ENCODE results near the gene HOXA4. TPM values are rescaled to one million over a fixed set of nuclear protein-coding genes. Genes with fewer than 3 reads are reported as not detected.

The HOXA4 gene
- total and polyA plus RNA-seq, 9 donors, result 3.2 to 26.2 (median 22.6) TPM

- Histone ChIP-seq H3K9me3 (replicated peaks; ENCODE audit: control insufficient read depth, low read depth, low read length) (no peaks in the 10 kb centered on the region), H3K36me3 (ENCODE audit: control insufficient read depth, insufficient read depth, low read length) (peaks cover 15% of the 10 kb centered on the region), H3K4me1 (ENCODE audit: control insufficient read depth, insufficient read depth, low read length) (peaks cover 66% of the 10 kb centered on the region), H3K27me3 (ENCODE audit: control insufficient read depth, insufficient read depth, low read length) (peaks cover 78% of the 10 kb centered on the region), H3K4me3 (ENCODE audit: low read length) (peak overlapping the region; percentile 72), H3K27ac (ENCODE audit: low read length) (peak overlapping the region; percentile 98)
- no peak for DNase-seq
- WGBS (ENCODE audit: insufficient coverage), result no CpG with 5 or more reads among the region's 11 CpGs
These were observed 40.1 kb upstream of the HOXA4 start for GRCh38 chr7:27170426-27171324.

GRCh38 chr7:27169658-27170425 is 39.3 kb upstream of the HOXA4 start:
- H3K4me3 ChIP-seq (ENCODE audit: low read length), result peak overlapping the region; percentile 72
- H3K4me1 ChIP-seq (ENCODE audit: control insufficient read depth, insufficient read depth, low read length), result peaks cover 60% of the 10 kb centered on the region
- peak; percentile 71 for DNase-seq
- peaks cover 15% of the 10 kb centered on the region for H3K36me3 ChIP-seq (ENCODE audit: control insufficient read depth, insufficient read depth, low read length)
- under 1% methylated on average over 24 of the region's 46 CpGs for WGBS (ENCODE audit: insufficient coverage)
- peak overlapping the region; percentile 98 for H3K27ac ChIP-seq (ENCODE audit: low read length)
- H3K27me3 ChIP-seq (ENCODE audit: control insufficient read depth, insufficient read depth, low read length), result peaks cover 73% of the 10 kb centered on the region
- H3K9me3 ChIP-seq (replicated peaks; ENCODE audit: control insufficient read depth, low read depth, low read length), result no peaks in the 10 kb centered on the region

GRCh38 chr7:27168265-27168947 is 37.8 kb upstream of the HOXA4 start:
- DNase-seq, result peak; percentile 91
- peak overlapping the region; percentile 72 for H3K4me3 ChIP-seq (ENCODE audit: low read length)
- peaks cover 15% of the 10 kb centered on the region for H3K36me3 ChIP-seq (ENCODE audit: control insufficient read depth, insufficient read depth, low read length)
- WGBS (ENCODE audit: insufficient coverage), result 3% methylated on average over 20 of the region's 25 CpGs
- peaks cover 75% of the 10 kb centered on the region for H3K27me3 ChIP-seq (ENCODE audit: control insufficient read depth, insufficient read depth, low read length)
- H3K9me3 ChIP-seq (replicated peaks; ENCODE audit: control insufficient read depth, low read depth, low read length), result no peaks in the 10 kb centered on the region
- H3K27ac ChIP-seq (ENCODE audit: low read length), result peak overlapping the region; percentile 98
- H3K4me1 ChIP-seq (ENCODE audit: control insufficient read depth, insufficient read depth, low read length), result peaks cover 59% of the 10 kb centered on the region

DNA sequence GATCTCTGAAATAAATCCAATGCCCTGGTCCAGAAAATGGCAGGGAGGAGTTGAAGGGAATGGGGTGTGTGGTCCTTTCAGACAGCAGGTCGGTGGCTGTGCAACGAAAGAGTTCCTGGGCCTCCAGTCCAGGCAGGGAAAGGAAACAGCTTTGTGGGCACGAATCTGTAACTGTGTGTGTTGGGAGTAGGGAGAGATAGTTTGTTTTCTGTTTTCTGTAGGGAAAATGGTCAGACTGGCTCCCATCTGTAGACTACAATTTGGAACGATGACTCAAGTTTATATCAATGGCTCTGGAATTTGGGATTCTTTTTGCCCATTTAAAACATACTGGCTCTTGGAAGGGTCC is 37.3 kb upstream of the HOXA4 start:
- Histone ChIP-seq H3K36me3 (ENCODE audit: control insufficient read depth, insufficient read depth, low read length) (peaks cover 18% of the 10 kb centered on the region), H3K9me3 (replicated peaks; ENCODE audit: control insufficient read depth, low read depth, low read length) (no peaks in the 10 kb centered on the region), H3K27me3 (ENCODE audit: control insufficient read depth, insufficient read depth, low read length) (peaks cover 74% of the 10 kb centered on the region), H3K4me1 (ENCODE audit: control insufficient read depth, insufficient read depth, low read length) (peaks cover 59% of the 10 kb centered on the region), H3K27ac (ENCODE audit: low read length) (peak overlapping the region; percentile 98), H3K4me3 (ENCODE audit: low read length) (peak overlapping the region; percentile 72)
- WGBS (ENCODE audit: insufficient coverage), result 21% methylated on average over 2 of the region's 4 CpGs
- DNase-seq, result peak; percentile 59

- Histone ChIP-seq H3K27ac (ENCODE audit: low read length) (peak overlapping the region; percentile 98), H3K27me3 (ENCODE audit: control insufficient read depth, insufficient read depth, low read length) (peaks cover 65% of the 10 kb centered on the region), H3K4me1 (ENCODE audit: control insufficient read depth, insufficient read depth, low read length) (peaks cover 55% of the 10 kb centered on the region), H3K36me3 (ENCODE audit: control insufficient read depth, insufficient read depth, low read length) (peaks cover 18% of the 10 kb centered on the region), H3K9me3 (replicated peaks; ENCODE audit: control insufficient read depth, low read depth, low read length) (no peaks in the 10 kb centered on the region), H3K4me3 (ENCODE audit: low read length) (peak overlapping the region; percentile 72)
- WGBS (ENCODE audit: insufficient coverage), result 8% methylated on average over 33 of the region's 50 CpGs
- peak; percentile 72 for DNase-seq
These were observed 36.3 kb upstream of the HOXA4 start for GRCh38 chr7:27166531-27167505.

- H3K36me3 ChIP-seq (ENCODE audit: control insufficient read depth, insufficient read depth, low read length), result peaks cover 13% of the 10 kb centered on the region
- 3% methylated on average over 46 of the region's 46 CpGs for WGBS (ENCODE audit: insufficient coverage)
- H3K27ac ChIP-seq (ENCODE audit: low read length), result peak overlapping the region; percentile 98
- H3K27me3 ChIP-seq (ENCODE audit: control insufficient read depth, insufficient read depth, low read length), result peaks cover 60% of the 10 kb centered on the region
- H3K9me3 ChIP-seq (replicated peaks; ENCODE audit: control insufficient read depth, low read depth, low read length), result no peaks in the 10 kb centered on the region
- H3K4me3 ChIP-seq (ENCODE audit: low read length), result peak overlapping the region; percentile 72
- peaks cover 57% of the 10 kb centered on the region for H3K4me1 ChIP-seq (ENCODE audit: control insufficient read depth, insufficient read depth, low read length)
- peak; percentile 86 for DNase-seq
These were observed 35.5 kb upstream of the HOXA4 start for GRCh38 chr7:27165996-27166530.

DNA sequence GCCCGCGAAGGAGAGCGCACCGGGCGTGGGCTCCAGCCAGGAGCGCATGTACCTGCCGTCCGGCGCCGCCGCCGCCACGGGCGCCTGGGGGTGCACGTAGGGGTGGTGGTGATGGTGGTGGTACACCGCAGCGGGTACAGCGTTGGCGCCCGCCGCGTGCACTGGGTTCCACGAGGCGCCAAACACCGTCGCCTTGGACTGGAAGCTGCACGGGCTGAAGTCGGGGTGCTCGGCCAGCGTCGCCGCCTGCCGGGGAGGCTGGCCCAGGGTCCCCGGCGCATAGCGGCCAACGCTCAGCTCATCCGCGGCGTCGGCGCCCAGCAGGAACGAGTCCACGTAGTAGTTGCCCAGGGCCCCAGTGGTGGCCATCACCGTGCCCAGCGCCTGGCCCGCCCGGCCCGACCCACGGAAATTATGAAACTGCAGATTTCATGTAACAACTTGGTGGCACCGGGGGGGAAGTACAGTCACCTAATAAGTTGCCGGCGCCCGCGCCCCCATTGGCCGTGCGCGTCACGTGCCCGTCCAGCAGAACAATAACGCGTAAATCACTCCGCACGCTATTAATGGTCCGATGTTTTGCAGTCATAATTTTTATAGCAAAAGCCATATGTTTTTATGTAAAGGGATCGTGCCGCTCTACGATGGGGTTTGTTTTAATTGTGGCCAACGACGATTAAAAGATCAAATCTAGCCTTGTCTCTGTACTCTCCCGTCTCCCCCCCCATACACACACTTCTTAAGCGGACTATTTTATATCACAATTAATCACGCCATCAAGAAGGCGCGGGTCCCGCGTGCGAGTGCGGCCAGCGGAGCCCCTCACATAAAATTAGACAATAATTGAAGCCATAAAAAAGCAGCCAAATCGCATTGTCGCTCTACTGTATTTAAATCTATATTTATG is 34.8 kb upstream of the HOXA4 start, which contains the start of gene HOXA9:
Gene HOXA9, minus strand, starts transcription at position 449 of the 907 bp plus-strand sequence. Its CDS starts 80 bp downstream, at position 369.
- WGBS (ENCODE audit: insufficient coverage), result 0% methylated on average over 55 of the region's 82 CpGs
- Histone ChIP-seq H3K27ac (ENCODE audit: low read length) (peak within 1 kb of the TSS; percentile 98), H3K4me3 (ENCODE audit: low read length) (peak within 1 kb of the TSS; percentile 72), H3K27me3 (ENCODE audit: control insufficient read depth, insufficient read depth, low read length) (peaks cover 60% of the 10 kb centered on the region), H3K9me3 (replicated peaks; ENCODE audit: control insufficient read depth, low read depth, low read length) (no peaks in the 10 kb centered on the region), H3K4me1 (ENCODE audit: control insufficient read depth, insufficient read depth, low read length) (peaks cover 60% of the 10 kb centered on the region), H3K36me3 (ENCODE audit: control insufficient read depth, insufficient read depth, low read length) (peaks cover 13% of the 10 kb centered on the region)
- peak; percentile 98 for DNase-seq

GRCh38 chr7:27164367-27165088 is 34.0 kb upstream of the HOXA4 start:
- peak overlapping the region; percentile 72 for H3K4me3 ChIP-seq (ENCODE audit: low read length)
- peaks cover 13% of the 10 kb centered on the region for H3K36me3 ChIP-seq (ENCODE audit: control insufficient read depth, insufficient read depth, low read length)
- H3K4me1 ChIP-seq (ENCODE audit: control insufficient read depth, insufficient read depth, low read length), result peaks cover 59% of the 10 kb centered on the region
- H3K27ac ChIP-seq (ENCODE audit: low read length), result peak overlapping the region; percentile 98
- peaks cover 57% of the 10 kb centered on the region for H3K27me3 ChIP-seq (ENCODE audit: control insufficient read depth, insufficient read depth, low read length)
- peak; percentile 72 for DNase-seq
- no peaks in the 10 kb centered on the region for H3K9me3 ChIP-seq (replicated peaks; ENCODE audit: control insufficient read depth, low read depth, low read length)
- 2% methylated on average over 44 of the region's 47 CpGs for WGBS (ENCODE audit: insufficient coverage)
